ENCODE measurements around the gene SNRPB2.
A peak's percentile ranks its signal among the peaks of the same experiment; 100 is the strongest.

Gene SNRPB2

GRCh38 chr20:16719421-16719820 is 10.4 kb upstream of the SNRPB2 start:
- DNase-seq (ENCODE audit: extremely low spot score, insufficient read length, low read depth) (no peak), FAIRE-seq (no peak)

- FAIRE-seq (peak; percentile 15), DNase-seq (ENCODE audit: extremely low spot score, insufficient read length, low read depth) (no peak)
Observed at GRCh38 chr20:16729080-16729479, 746 bp upstream of the SNRPB2 start.

DNA sequence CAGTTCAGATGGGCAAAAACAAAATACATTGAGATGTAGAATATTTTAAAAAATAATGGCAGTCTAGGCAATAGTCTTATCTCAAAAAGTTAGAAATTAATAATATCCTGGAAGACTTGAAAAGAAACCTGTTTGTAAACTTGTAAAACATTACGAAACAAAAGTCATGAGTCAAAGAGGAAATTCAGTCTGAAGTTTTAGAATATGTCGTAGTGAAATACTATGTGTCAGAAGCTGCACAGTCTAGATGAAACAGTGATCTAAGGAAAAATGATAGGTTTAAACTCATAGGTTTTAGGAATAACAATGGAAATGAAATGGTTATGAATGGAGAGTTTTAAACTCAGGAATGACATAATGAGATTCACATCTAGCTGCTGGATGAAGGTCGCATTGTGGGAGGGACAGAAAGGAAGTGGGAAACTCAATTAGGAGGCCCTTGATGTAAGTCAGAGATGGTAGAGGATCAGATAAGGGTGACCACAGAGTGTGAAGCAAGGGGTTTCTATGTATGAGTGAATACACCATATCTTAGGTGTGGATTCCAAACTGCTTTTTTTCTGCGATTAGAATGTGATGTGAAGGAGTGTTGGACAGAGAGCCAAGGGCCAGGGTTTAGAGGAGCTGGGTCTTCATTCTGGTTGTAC is 2.8 kb downstream of the SNRPB2 start:
- FAIRE-seq = no peak
- no peak for DNase-seq (ENCODE audit: extremely low spot score, insufficient read length, low read depth)

DNA sequence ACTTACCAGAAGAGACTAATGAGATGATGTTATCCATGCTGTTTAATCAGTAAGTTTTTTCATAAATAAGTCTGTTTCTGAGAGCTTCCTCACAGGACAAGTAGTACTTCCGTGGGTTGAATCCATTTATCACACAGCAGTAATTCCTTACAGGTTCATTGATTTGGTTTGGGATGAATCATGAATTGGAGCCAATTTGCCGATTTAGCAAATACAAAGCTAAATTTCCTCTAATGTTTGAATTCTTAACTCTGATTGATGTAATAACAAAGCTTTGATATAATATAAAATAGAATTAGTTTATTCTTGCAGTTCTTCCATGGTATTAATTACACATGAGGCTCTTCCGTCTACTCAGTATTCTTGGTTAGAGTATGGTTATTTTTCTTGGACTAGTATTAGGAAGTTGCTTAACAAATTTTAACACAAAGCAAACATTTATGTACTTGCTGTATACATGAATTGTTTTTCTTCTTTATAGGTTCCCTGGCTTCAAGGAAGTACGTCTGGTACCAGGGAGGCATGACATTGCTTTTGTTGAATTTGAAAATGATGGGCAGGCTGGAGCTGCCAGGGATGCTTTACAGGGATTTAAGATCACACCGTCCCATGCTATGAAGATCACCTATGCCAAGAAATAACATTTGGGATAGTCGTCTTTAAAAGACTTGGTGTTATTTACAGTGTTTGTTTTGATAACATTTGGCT is 10.7 kb downstream of the SNRPB2 start:
- no peak for DNase-seq (ENCODE audit: extremely low spot score, insufficient read length, low read depth)
- no peak for FAIRE-seq

- FAIRE-seq (no peak), DNase-seq (ENCODE audit: extremely low spot score, insufficient read length, low read depth) (no peak)
Observed at GRCh38 chr20:16744178-16744807, 14.5 kb downstream of the SNRPB2 start.

DNA sequence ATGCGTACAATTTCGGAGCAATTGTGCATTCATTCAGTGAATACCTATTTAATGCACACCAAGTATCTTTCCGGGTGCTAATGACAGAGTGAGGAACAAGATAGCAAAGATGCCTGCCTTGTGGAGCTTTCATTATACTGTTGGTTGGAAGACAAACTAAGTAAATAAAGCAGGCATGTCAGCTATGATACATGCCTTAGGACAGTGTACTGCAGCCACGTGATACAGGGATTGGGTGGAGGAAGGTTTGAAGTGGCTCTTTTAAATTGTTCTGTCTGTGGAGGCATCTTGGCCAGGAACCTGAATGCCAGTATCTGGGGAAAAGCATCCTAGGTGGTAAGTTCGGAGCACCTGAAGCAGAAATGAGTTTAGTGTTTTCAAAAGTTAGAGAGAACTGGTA is 15.4 kb downstream of the SNRPB2 start:
- FAIRE-seq (no peak), DNase-seq (ENCODE audit: extremely low spot score, insufficient read length, low read depth) (no peak)

- no peak for FAIRE-seq
- no peak for DNase-seq (ENCODE audit: extremely low spot score, insufficient read length, low read depth)
Observed at GRCh38 chr20:16747291-16747811, 17.5 kb downstream of the SNRPB2 start.

DNA sequence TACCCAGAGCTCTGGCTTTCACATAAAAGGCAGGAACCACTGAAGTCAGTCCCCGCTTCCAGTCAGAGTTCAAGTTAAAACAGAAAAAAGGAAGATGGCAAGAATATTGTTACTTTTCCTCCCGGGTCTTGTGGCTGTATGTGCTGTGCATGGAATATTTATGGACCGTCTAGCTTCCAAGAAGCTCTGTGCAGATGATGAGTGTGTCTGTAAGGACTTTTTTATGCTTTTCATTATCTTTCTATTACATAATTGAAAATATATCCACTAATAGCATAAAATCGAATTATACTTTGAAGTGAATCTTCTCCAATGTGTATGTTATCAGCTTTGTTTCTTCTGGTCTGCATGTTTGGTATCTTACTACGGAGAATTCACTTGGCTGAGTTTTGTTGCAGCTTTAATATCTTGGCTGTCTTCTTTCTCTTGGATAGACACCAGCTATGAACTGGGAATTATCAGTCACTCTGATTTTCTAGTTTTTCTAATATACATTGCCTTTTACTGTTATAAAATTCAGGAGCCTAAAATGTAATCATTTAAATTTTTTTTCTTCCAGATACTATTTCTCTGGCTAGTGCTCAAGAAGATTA is 18.6 kb downstream of the SNRPB2 start, which contains the start of gene OTOR:
Gene OTOR (plus strand): TSS at position 51 of the 593 bp plus-strand sequence. CDS start 44 bp downstream, at position 95.
- DNase-seq (ENCODE audit: extremely low spot score, insufficient read length, low read depth) = no peak
- no peak for FAIRE-seq

DNA sequence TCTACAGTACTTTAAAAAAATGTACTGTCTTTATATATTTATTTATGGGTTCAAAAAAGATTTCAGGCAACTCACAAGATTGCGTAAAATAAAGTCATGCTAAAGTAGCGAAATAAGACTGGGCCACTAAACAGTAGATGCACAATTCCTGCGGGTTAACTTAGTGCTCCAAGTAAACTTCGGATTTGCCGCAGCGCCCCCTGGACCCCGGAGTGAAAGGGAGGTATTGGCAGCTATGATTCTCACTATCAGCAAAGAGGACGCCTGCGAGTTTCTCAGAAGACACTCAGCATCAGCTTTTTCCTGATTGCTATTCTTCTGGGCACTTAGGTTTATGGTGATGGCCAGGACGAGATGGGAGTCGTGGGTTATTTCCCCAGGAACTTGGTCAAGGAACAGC is 19.7 kb downstream of the SNRPB2 start:
- no peak for FAIRE-seq
- DNase-seq (ENCODE audit: extremely low spot score, insufficient read length, low read depth) = no peak

GRCh38 chr20:16752082-16752481 is 22.3 kb downstream of the SNRPB2 start:
- FAIRE-seq (no peak), DNase-seq (ENCODE audit: extremely low spot score, insufficient read length, low read depth) (no peak)

GRCh38 chr20:16752901-16753300 is 23.1 kb downstream of the SNRPB2 start:
- FAIRE-seq = no peak
- no peak for DNase-seq (ENCODE audit: extremely low spot score, insufficient read length, low read depth)

DNA sequence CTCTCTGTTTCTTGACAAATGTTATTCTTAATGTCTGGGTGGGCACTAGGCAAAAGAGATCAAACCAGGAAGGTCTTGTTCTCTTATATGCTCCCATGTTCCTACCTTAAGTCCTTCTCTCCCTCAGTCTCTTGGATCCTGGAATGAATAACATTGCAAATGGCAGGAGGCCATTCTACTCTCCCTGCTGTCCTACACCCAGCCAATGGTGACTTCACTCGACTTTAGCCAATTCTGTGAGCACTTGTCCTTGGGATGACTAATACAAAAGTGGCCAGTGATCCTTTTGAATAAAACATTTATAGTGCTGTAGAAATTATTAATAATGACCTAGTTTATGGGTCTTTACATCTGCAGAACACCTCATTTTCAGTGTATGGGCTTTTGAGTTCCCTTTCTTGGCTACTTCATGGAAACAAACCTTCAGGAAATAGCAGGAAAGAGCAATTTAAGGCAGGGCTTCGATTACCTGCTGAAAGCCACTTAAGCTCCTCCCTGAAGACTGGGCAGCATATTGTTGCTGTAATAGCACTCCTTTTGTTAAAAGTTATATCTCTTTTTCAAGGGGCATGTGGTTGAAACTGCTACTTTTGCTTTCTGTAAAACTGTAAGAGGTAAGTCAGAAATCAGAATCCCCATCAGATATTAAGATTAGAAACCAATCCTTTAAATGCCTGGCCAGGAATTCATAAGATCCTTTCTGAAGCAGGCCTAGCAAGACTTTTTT is 28.8 kb downstream of the SNRPB2 start:
- FAIRE-seq (no peak), DNase-seq (ENCODE audit: extremely low spot score, insufficient read length, low read depth) (no peak)

DNA sequence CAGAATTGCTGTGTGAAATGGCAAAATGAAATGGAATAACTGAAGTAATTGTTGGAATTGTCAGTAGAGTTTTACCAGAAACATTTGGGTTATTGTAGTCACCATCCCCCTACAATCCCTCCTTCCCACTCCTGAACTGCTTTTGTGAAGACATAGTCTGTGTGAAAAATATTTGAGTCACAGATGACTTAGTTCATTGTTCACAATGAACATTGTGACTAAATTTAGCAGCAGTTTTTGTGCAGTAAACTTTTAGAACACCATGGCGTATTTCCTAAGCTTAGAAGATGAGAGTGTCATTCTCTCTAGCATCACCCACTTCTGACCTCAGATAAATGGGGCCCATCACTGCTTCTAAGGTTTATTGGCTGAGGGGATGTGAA is 29.3 kb downstream of the SNRPB2 start:
- FAIRE-seq = no peak
- no peak for DNase-seq (ENCODE audit: extremely low spot score, insufficient read length, low read depth)

GRCh38 chr20:16760431-16761304 is 30.8 kb downstream of the SNRPB2 start:
- DNase-seq (ENCODE audit: extremely low spot score, insufficient read length, low read depth) (no peak), FAIRE-seq (no peak)

DNA sequence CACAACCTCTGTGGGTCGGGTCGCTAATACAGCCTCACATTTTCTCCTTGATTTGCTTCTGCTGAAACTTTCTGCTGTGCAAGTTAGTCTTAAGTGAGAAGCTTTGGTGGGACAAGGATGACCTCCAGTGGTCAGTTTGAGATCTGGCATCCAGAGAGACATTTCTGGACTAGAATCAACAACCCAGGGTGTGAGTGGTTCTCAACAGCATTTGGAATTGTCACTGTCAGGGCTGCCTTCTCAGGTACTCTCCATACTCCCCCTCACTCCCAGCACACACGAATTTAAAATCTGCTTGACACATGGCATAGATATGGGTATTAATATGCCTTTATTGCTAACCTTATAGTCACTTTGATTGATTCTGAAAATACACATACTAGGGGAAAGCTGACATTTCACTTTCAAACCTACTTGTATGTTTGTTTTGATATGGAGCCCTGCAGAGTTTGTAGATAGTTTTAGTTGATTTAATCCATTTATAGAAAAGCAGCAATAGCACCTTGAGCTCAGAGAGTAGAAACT is 31.5 kb downstream of the SNRPB2 start:
- FAIRE-seq (peak; percentile 62), DNase-seq (ENCODE audit: extremely low spot score, insufficient read length, low read depth) (peak; percentile 9)

GRCh38 chr20:16764560-16764959 is 34.7 kb downstream of the SNRPB2 start:
- no peak for DNase-seq (ENCODE audit: extremely low spot score, insufficient read length, low read depth)
- no peak for FAIRE-seq

- FAIRE-seq = no peak
- no peak for DNase-seq (ENCODE audit: extremely low spot score, insufficient read length, low read depth)
Observed at GRCh38 chr20:16771213-16771612, 41.4 kb downstream of the SNRPB2 start.

DNA sequence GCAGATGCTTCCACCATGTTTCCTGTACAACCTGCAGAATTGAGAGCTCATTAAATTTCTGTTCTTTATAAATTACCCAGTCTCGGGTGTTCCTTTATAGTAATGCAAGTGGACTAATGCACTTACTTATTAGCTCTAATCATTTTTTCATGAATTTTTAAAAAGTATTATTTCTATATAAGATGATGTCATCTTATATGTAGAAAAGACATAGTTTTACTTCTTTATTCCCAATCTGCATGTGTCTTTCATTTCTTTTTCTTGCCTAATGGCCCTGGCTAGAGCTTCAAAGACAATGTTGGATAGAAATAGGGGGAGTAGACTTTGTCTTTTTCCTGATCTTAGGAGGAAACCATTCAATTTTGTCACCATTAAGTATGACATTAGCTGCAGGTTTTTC is 46.1 kb downstream of the SNRPB2 start:
- DNase-seq (ENCODE audit: extremely low spot score, insufficient read length, low read depth) = no peak
- FAIRE-seq = no peak

- no peak for DNase-seq (ENCODE audit: extremely low spot score, insufficient read length, low read depth)
- no peak for FAIRE-seq
Observed at GRCh38 chr20:16777126-16777525, 47.3 kb downstream of the SNRPB2 start.

Measured in GM18507 (cell line).